GM12878 (cell line): ENCODE results near the gene TRAF2. TPM values are rescaled to one million over a fixed set of nuclear protein-coding genes. Genes with fewer than 3 reads are reported as not detected.

Source experiments
- CBX5 ChIP-seq: sonication (generic); IDR thresholded peaks from 2 replicates; pipeline ENCODE4 v1.6.1; 2016; ENCODE audit warnings: low read depth, moderate library complexity, mild to moderate bottlenecking, inconsistent platforms
- CEBPZ ChIP-seq: fragments of 150-350 bp; IDR thresholded peaks from 2 replicates; pipeline ENCODE4 v1.6.1; 2016; ENCODE audit warnings: low read depth, low read length
- CTCF ChIP-seq, 3 experiments: IDR thresholded peaks in 2 of 3; conservative IDR thresholded peaks in 1 of 3; 2 replicates each; pipeline ENCODE4 v1.5.1; 2011; ENCODE audit warnings: low read depth in 3 of 3, low read length in 3 of 3, mild to moderate bottlenecking in 3 of 3, control low read depth in 2 of 3, moderate library complexity in 2 of 3, inconsistent platforms in 1 of 3, mixed read lengths in 1 of 3; ENCODE audit not compliant: control insufficient read depth in 2 of 3, insufficient read depth in 1 of 3; ENCODE audit errors: extremely low read depth in 1 of 3
- E4F1 ChIP-seq: fragments of 450-650 bp; IDR thresholded peaks from 2 replicates; pipeline ENCODE4 v1.6.1; 2018; ENCODE audit warnings: borderline replicate concordance, mild to moderate bottlenecking; ENCODE audit not compliant: partially characterized antibody
- EZH2 ChIP-seq: IDR thresholded peaks from 2 replicates; pipeline ENCODE4 v1.6.1; 2012; ENCODE audit warnings: low read depth, mild to moderate bottlenecking, control low read depth, inconsistent platforms, low read length, borderline replicate concordance; ENCODE audit not compliant: control insufficient read depth
- MEF2B ChIP-seq: fragments of 450-650 bp; IDR thresholded peaks from 2 replicates; pipeline ENCODE4 v1.6.1; 2018; ENCODE audit warnings: mild to moderate bottlenecking, moderate library complexity; ENCODE audit not compliant: partially characterized antibody, poor library complexity, severe bottlenecking
- NFXL1 ChIP-seq: fragments of 450-650 bp; IDR thresholded peaks from 2 replicates; pipeline ENCODE4 v1.6.1; 2017; ENCODE audit warnings: antibody characterized with exemption, mild to moderate bottlenecking, borderline replicate concordance
- NR2C1 ChIP-seq: fragments of 450-650 bp; IDR thresholded peaks from 2 replicates; pipeline ENCODE4 v1.6.1; 2017; ENCODE audit warnings: antibody characterized with exemption, mild to moderate bottlenecking, moderate library complexity
- NR2F1 ChIP-seq: fragments of 450-650 bp; conservative IDR thresholded peaks from 2 replicates; pipeline ENCODE4 v1.6.1; 2017; ENCODE audit warnings: mild to moderate bottlenecking
- PAX8 ChIP-seq: fragments of 450-650 bp; IDR thresholded peaks from 2 replicates; pipeline ENCODE4 v1.6.1; 2017; ENCODE audit warnings: mild to moderate bottlenecking, moderate library complexity
- RAD21 ChIP-seq: IDR thresholded peaks from 2 replicates; pipeline ENCODE4 v1.6.1; 2011; ENCODE audit warnings: mild to moderate bottlenecking, low read depth, low read length, moderate library complexity; ENCODE audit not compliant: insufficient read depth
- RCOR1 ChIP-seq: conservative IDR thresholded peaks from 2 replicates; pipeline ENCODE4 v1.6.1; 2012; ENCODE audit warnings: low read depth, low read length, improper control_type of control experiment
- RUNX3 ChIP-seq: IDR thresholded peaks from 2 replicates; pipeline ENCODE4 v1.6.1; 2012; ENCODE audit warnings: low read length, inconsistent platforms
- TARDBP ChIP-seq: IDR thresholded peaks from 2 replicates; pipeline ENCODE4 v1.6.1; 2016; ENCODE audit warnings: borderline replicate concordance
- ZBTB11 ChIP-seq: fragments of 450-650 bp; formaldehyde crosslinking; IDR thresholded peaks from 2 replicates; pipeline ENCODE4 v1.5.0; 2022; ENCODE audit warnings: mild to moderate bottlenecking, missing genetic modification characterization
- polyA plus RNA-seq, 11 experiments: library from polyadenylated mRNA; depleted of rRNA in 4 of 11; unstranded in 6 of 11; stranded (reverse) in 5 of 11; fragments of >200 nt; fragmentation: Nextera tagmentation in 4 of 11; fragmentation: Illumina TruSeq in 1 of 11; extraction: Ambion mirVana in 4 of 11; extraction: Trizol in 1 of 11; gene quantifications; 1 replicate in 1 of 11; 2 replicates in 10 of 11; pipeline versions ENCODE4 v1.2.1 to v1.2.3, GENCODE V29; 2011 to 2016; ENCODE audit warnings: inconsistent platforms in 2 of 11, missing spikeins in 2 of 11, low read depth in 1 of 11
- total RNA-seq, 4 experiments: library from RNA; depleted of rRNA in 3 of 4; stranded (reverse); fragments of >200 nt in 3 of 4; fragmentation: Illumina TruSeq in 1 of 4; extraction: Trizol in 1 of 4; gene quantifications; 2 replicates each; pipeline versions ENCODE4 v1.2.1 to v1.2.3, GENCODE V29; 2013 to 2021

TRAF2 gene
- total and polyA plus RNA-seq, 10 of the 15 experiments (the other 5 are each of a cell fraction or from before 2014, with no cell fraction given): 0.34 to 39.5 (median 18.7) TPM

- TF ChIP-seq RAD21 (0 out of 2 replicates have a peak, but pooled peaks have one; percentile 30), CEBPZ (no peak), NR2F1 (0 out of 2 replicates have a peak, but pooled peaks have one; percentile 14), RCOR1 (no peak), NFXL1 (no peak), NR2C1 (no peak), PAX8 (no peak), TARDBP (no peak), CTCF (IDR thresholded peaks at IDR 0.05 in 2 of 3, conservative IDR thresholded peaks at IDR 0.05 in 1 of 3; ENCODE audit: control insufficient read depth in 2 of 3, extremely low read depth in 1 of 3, insufficient read depth in 1 of 3, low read depth in 3 of 3, low read length in 3 of 3) (peak; percentile 24 to 42 (median 42); a peak in 4 of 6 replicates), E4F1 (no peak), CBX5 (no peak), EZH2 (no peak), MEF2B (no peak), RUNX3 (peak; percentile 27; the same call in 1 of the 2 replicates), ZBTB11 (no peak)
These were observed 32.7 kb upstream of the TRAF2 start (continued) for GRCh38 chr9:136853596-136854112.
